Measurements from ENCODE around the gene NHS. TPM values are rescaled to one million over a fixed set of nuclear protein-coding genes. Genes with fewer than 3 reads are reported as not detected.

The NHS gene
- total RNA-seq, 4 donors from 2014 or later: 4.6 to 9.9 (median 7.2) TPM

GRCh38 chrX:17525266-17525665, 150.3 kb downstream of the NHS start:
- DNase-seq (ENCODE audit: low spot score in 2 of 2): no peak
- no peaks in the 10 kb centered on the region for H3K27me3 ChIP-seq
- WGBS: 35% methylated on average over 1 of the region's 1 CpG
- H3K27ac ChIP-seq: no peak overlapping the region
- TF ChIP-seq, protein P1, sequence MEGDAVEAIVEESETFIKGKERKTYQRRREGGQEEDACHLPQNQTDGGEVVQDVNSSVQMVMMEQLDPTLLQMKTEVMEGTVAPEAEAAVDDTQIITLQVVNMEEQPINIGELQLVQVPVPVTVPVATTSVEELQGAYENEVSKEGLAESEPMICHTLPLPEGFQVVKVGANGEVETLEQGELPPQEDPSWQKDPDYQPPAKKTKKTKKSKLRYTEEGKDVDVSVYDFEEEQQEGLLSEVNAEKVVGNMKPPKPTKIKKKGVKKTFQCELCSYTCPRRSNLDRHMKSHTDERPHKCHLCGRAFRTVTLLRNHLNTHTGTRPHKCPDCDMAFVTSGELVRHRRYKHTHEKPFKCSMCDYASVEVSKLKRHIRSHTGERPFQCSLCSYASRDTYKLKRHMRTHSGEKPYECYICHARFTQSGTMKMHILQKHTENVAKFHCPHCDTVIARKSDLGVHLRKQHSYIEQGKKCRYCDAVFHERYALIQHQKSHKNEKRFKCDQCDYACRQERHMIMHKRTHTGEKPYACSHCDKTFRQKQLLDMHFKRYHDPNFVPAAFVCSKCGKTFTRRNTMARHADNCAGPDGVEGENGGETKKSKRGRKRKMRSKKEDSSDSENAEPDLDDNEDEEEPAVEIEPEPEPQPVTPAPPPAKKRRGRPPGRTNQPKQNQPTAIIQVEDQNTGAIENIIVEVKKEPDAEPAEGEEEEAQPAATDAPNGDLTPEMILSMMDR (IDR thresholded peaks at IDR 0.05): no peak
- H3K4me3 ChIP-seq: no peak overlapping the region
- no peaks in the 10 kb centered on the region for H3K9me3 ChIP-seq
- H3K4me1 ChIP-seq: peaks cover 14% of the 10 kb centered on the region
- no peaks in the 10 kb centered on the region for H3K36me3 ChIP-seq

DNA sequence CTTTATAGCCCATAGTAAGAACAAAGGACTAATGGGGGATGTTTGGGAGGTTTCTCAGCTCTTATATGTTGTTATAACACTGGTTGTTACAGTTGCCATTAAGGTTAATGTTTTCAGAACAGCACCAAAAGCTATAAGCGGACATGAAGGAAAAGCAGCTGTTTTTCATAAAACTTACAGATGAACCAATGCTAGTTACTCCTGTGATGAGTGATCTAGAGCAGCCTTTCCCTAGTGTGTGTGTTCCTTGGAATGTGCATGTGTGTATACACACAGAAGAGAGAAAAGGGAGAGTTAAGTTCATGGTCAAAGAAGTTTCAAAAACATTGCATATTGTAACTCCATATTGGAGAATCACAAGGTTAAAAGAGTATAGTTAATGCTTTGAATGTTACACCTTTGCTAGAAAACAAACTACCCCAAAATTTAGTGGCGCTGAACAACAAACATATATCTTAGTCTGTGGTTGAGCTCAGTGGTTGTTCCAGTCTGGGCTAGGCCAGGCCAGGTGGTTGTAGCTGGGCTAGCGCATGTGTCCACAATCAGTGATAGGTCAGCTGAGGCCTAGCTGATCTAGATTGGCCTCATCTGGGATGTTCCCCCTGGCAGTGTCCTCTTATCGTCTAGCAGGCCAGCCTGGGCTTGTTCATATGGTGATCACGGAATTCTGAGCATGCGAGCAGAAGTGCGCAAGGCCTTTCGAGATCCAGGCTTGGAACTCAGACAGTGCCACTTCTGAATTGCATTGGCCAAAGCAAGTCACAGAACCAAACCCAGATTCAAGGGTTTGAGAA, 151.0 kb downstream of the NHS start:
- 78% methylated on average over 3 of the region's 8 CpGs for WGBS
- no peak overlapping the region for H3K27ac ChIP-seq
- no peaks in the 10 kb centered on the region for H3K9me3 ChIP-seq
- no peaks in the 10 kb centered on the region for H3K36me3 ChIP-seq
- no peak overlapping the region for H3K4me3 ChIP-seq
- no peak for TF ChIP-seq POLR2A (IDR thresholded peaks at IDR 0.05)
- no peak for TF ChIP-seq POLR2AphosphoS5 (IDR thresholded peaks at IDR 0.05)
- no peak for TF ChIP-seq EP300 (IDR thresholded peaks at IDR 0.05)
- TF ChIP-seq, protein P1 (IDR thresholded peaks at IDR 0.05): no peak
- H3K4me1 ChIP-seq: peaks cover 14% of the 10 kb centered on the region
- DNase-seq (ENCODE audit: low spot score in 2 of 2): no peak
- no peaks in the 10 kb centered on the region for H3K27me3 ChIP-seq

GRCh38 chrX:17527135-17527701, 152.2 kb downstream of the NHS start:
- no peaks in the 10 kb centered on the region for H3K36me3 ChIP-seq
- DNase-seq (ENCODE audit: low spot score in 2 of 2): no peak
- H3K4me3 ChIP-seq: no peak overlapping the region
- TF ChIP-seq, protein P1 (IDR thresholded peaks at IDR 0.05): no peak
- TF ChIP-seq EP300 (IDR thresholded peaks at IDR 0.05) (no peak), POLR2A (IDR thresholded peaks at IDR 0.05) (no peak), POLR2AphosphoS5 (IDR thresholded peaks at IDR 0.05) (no peak)
- H3K9me3 ChIP-seq: no peaks in the 10 kb centered on the region
- H3K4me1 ChIP-seq: peaks cover 14% of the 10 kb centered on the region
- WGBS: 35% methylated on average over 5 of the region's 5 CpGs
- no peak overlapping the region for H3K27ac ChIP-seq
- H3K27me3 ChIP-seq: no peaks in the 10 kb centered on the region

DNA sequence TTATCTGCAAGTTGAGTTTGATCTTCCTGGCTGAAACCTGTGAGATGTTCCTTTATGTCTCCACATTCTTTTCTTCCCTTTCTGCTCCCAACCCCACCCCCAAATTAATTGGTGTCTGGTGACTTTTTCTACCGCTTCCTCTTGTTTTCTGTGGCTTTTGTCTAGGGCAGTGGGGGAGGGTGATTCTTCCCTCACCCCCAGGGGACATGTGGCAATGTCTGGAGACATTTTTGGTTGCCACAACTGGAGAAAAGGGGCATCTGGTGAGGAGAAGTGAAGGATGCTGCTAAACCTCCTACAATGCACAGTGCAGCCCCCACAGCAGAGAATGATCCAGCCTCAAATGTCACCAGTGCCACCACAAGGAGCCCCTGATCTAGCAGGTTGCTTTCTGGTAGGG, 152.9 kb downstream of the NHS start:
- WGBS: 50% methylated on average over 1 of the region's 1 CpG
- H3K4me3 ChIP-seq: no peak overlapping the region
- no peaks in the 10 kb centered on the region for H3K27me3 ChIP-seq
- no peak overlapping the region for H3K27ac ChIP-seq
- no peaks in the 10 kb centered on the region for H3K9me3 ChIP-seq
- H3K4me1 ChIP-seq: peaks cover 14% of the 10 kb centered on the region
- H3K36me3 ChIP-seq: no peaks in the 10 kb centered on the region
- DNase-seq (ENCODE audit: low spot score in 2 of 2): no peak
- TF ChIP-seq POLR2A (IDR thresholded peaks at IDR 0.05) (no peak), POLR2AphosphoS5 (IDR thresholded peaks at IDR 0.05) (no peak), EP300 (IDR thresholded peaks at IDR 0.05) (no peak)

DNA sequence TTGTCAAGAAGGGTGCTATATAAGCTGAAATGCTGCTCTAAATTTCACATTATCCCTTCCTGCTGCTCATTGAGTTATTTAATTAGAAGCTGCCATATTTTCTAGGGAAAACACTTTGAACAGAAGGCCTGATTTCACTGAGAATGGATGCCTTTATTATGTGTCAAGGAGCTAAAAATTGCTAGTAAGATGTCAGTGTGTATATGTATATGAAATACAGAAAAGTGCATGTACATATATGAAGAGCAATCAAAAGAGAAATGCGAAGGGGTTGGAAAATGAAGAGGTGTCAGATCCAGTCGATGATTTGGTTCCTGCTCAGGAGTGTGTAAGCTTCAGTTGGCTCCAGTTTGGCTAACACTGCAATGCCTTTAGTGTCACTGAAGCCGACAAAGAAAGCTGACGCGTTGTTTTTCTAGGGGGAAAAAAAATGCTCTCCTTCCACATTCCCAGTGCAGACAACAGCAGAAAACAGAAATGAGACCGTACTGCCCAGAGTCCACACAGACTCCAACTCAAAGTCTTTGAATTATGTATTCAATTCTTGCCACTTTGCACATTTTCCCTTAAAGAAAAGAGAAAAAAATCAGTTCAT, 154.2 kb downstream of the NHS start:
- Histone ChIP-seq H3K36me3 (no peaks in the 10 kb centered on the region), H3K9me3 (no peaks in the 10 kb centered on the region), H3K4me1 (peaks cover 14% of the 10 kb centered on the region), H3K27ac (no peak overlapping the region), H3K4me3 (no peak overlapping the region), H3K27me3 (no peaks in the 10 kb centered on the region)
- TF ChIP-seq POLR2AphosphoS5 (IDR thresholded peaks at IDR 0.05): no peak
- no peak for TF ChIP-seq POLR2A (IDR thresholded peaks at IDR 0.05)
- TF ChIP-seq, protein P1 (IDR thresholded peaks at IDR 0.05): no peak
- no peak for TF ChIP-seq EP300 (IDR thresholded peaks at IDR 0.05)
- WGBS: 46% methylated on average over 6 of the region's 6 CpGs
- no peak for DNase-seq (ENCODE audit: low spot score in 2 of 2)
